Upper lobe of left lung (tissue), 6 donors: ENCODE results near the gene CNOT8. TPM values are rescaled to one million over a fixed set of nuclear protein-coding genes. Genes with fewer than 3 reads are reported as not detected.

Experiments
- ATAC-seq, 2 donors: fragments of 200-7000 bp; cut with Tn5 transposase; one replicate each; pipeline ENCODE4 v1.9.1; 2022; ENCODE audit warnings: mild to moderate bottlenecking in 2 of 2, moderate library complexity in 2 of 2; ENCODE audit not compliant: low FRiP score in 2 of 2
- DNase-seq, 2 donors: peaks; one replicate each; pipeline ENCODE4 v3.0.0-alpha.2; 2019 to 2020
- H3K27ac ChIP-seq, 4 donors: fragments of 200-600 bp; sonication (generic); one replicate each; pipeline ENCODE4 v1.5.1; 2016 to 2019
- H3K27me3 ChIP-seq, 4 donors: fragments of 200-600 bp; sonication (generic); one replicate each; pipeline ENCODE4 v1.5.1; 2017 to 2019
- H3K36me3 ChIP-seq, 4 donors: fragments of 200-600 bp; sonication (generic); one replicate each; pipeline ENCODE4 v1.5.1; 2016 to 2019
- H3K4me1 ChIP-seq, 4 donors: fragments of 200-600 bp; sonication (generic); one replicate each; pipeline ENCODE4 v1.5.1; 2018 to 2019
- H3K4me3 ChIP-seq, 4 donors: fragments of 200-600 bp; sonication (generic); one replicate each; pipeline ENCODE4 v1.5.1; 2017 to 2019; ENCODE audit warnings: mild to moderate bottlenecking in 2 of 4, moderate library complexity in 1 of 4
- H3K9me3 ChIP-seq, 4 donors: fragments of 200-600 bp; sonication (generic); one replicate each; pipeline ENCODE4 v1.5.1; 2018 to 2019
- EP300 ChIP-seq, 4 donors: sonication (generic); formaldehyde crosslinking; IDR thresholded peaks; one replicate each; pipeline ENCODE4 v1.5.1; 2017; ENCODE audit warnings: antibody characterized with exemption in 4 of 4, control low read depth in 2 of 4
- POLR2A ChIP-seq, 4 donors: fragments of 450-650 bp; IDR thresholded peaks; one replicate each; pipeline ENCODE4 v1.5.1; 2016 to 2017; ENCODE audit warnings: antibody characterized with exemption in 4 of 4, mild to moderate bottlenecking in 2 of 4
- POLR2AphosphoS5 ChIP-seq, 2 donors: sonication (generic); formaldehyde crosslinking; IDR thresholded peaks; one replicate each; pipeline ENCODE4 v1.5.1; 2017; ENCODE audit warnings: antibody characterized with exemption in 2 of 2
- WGBS, 2 donors: methylation state at CpG; one replicate each; pipeline ENCODE4 v1.1.5; 2017 to 2018; 5-methylcytosine and 5-hydroxymethylcytosine counted together
- total RNA-seq, 6 donors: library from RNA; depleted of rRNA in 4 of 6; stranded (reverse); fragments of >200 nt in 4 of 6; gene quantifications; one replicate each; pipeline versions ENCODE4 v1.1.0 to v1.2.1, GENCODE V29; 2016 to 2021
- TF ChIP-seq, protein P1 (sequence below), 6 experiments: fragments of 450-650 bp in 4 of 6; fragments of 200-600 bp in 2 of 6; sonication (generic) in 2 of 6; IDR thresholded peaks; one replicate each; pipeline ENCODE4 v1.5.1; 2016 to 2019; ENCODE audit warnings: antibody characterized with exemption in 6 of 6
- donor health status: DM: no; HTN: no; CAD: no; lungs with moderate emphysema.
- donor health status: DM: no; HTN: yes; CAD: no; lungs with severe emphysema.

Gene CNOT8
- total RNA-seq, 6 donors from 2014 or later, result 54.5 to 189 (median 87.6) TPM

DNA sequence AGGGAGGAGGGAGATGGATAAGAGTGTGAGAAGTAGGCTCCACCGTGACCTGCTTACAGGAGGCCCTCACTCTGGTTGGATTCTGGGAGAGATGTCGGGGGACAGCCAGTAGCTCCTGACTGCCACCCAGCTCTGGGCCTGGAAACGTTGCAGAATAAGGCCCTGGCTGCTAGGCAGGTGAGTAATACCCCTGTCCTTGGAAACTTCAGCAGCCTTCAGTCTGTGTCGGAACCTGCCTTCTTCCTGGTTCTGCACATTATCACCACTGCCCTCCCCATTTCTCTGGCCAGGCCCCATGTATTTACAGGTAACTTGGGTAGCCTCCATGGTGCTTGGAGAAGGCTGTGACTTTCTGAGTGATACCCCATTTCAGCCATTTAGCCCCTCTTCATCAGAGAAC is 34.8 kb upstream of the CNOT8 start:
- ATAC-seq (no peak), DNase-seq (no peak)
- Histone ChIP-seq H3K27me3 (no peaks in the 10 kb centered on the region), H3K9me3 (no peaks in the 10 kb centered on the region), H3K4me1 (peaks cover 0 to 5% (median 0%) of the 10 kb centered on the region in 4 donors), H3K36me3 (peaks cover 9 to 72% (median 48%) of the 10 kb centered on the region in 4 donors), H3K4me3 (no peak overlapping the region), H3K27ac (no peak overlapping the region)
- no peak for TF ChIP-seq POLR2AphosphoS5 (IDR thresholded peaks at IDR 0.05)
- TF ChIP-seq EP300 (IDR thresholded peaks at IDR 0.05), result no peak
- TF ChIP-seq POLR2A (IDR thresholded peaks at IDR 0.05), result no peak
- TF ChIP-seq, protein P1, sequence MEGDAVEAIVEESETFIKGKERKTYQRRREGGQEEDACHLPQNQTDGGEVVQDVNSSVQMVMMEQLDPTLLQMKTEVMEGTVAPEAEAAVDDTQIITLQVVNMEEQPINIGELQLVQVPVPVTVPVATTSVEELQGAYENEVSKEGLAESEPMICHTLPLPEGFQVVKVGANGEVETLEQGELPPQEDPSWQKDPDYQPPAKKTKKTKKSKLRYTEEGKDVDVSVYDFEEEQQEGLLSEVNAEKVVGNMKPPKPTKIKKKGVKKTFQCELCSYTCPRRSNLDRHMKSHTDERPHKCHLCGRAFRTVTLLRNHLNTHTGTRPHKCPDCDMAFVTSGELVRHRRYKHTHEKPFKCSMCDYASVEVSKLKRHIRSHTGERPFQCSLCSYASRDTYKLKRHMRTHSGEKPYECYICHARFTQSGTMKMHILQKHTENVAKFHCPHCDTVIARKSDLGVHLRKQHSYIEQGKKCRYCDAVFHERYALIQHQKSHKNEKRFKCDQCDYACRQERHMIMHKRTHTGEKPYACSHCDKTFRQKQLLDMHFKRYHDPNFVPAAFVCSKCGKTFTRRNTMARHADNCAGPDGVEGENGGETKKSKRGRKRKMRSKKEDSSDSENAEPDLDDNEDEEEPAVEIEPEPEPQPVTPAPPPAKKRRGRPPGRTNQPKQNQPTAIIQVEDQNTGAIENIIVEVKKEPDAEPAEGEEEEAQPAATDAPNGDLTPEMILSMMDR (IDR thresholded peaks at IDR 0.05), result no peak
- WGBS, 2 donors, result 94 to 96% methylated on average over 4 of the region's 4 CpGs

GRCh38 chr5:154824070-154824469 is 34.4 kb upstream of the CNOT8 start:
- 94 to 100% methylated on average over 2 of the region's 2 CpGs for WGBS, 2 donors
- Histone ChIP-seq H3K36me3 (peaks cover 9 to 72% (median 47%) of the 10 kb centered on the region in 4 donors), H3K27ac (no peak overlapping the region)

DNA sequence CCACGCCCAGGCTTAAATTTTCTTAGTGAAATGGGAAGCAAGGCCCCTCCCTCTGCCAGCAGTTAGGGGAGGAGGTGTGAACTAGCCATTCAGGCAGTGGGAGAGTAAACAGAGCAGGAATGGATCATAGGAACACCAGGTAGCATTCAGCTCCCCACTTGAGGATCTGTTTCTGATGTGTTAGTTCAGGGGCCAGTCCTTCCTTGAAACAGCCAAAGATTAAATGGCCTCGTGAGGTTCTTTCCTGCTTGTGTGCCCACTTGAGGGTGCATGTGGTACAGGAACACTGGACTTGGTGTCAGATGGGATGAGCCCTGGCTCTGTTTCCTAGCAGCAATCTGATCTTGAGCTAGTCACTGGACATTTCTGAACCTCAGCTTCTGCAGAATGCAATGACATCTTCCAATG is 29.2 kb upstream of the CNOT8 start:
- peaks cover 11 to 29% (median 18%) of the 10 kb centered on the region in 4 donors for H3K4me1 ChIP-seq
- no peaks in the 10 kb centered on the region for H3K9me3 ChIP-seq
- DNase-seq (peak in 1 of 2 donors; percentile 55), ATAC-seq (peak; percentile 36 to 80)
- WGBS, 2 donors, result 64 to 79% methylated on average over 2 of the region's 2 CpGs
- peaks cover 5 to 47% (median 11%) of the 10 kb centered on the region in 4 donors for H3K36me3 ChIP-seq
- TF ChIP-seq EP300 (IDR thresholded peaks at IDR 0.05) (no peak), POLR2A (IDR thresholded peaks at IDR 0.05) (no peak), POLR2AphosphoS5 (IDR thresholded peaks at IDR 0.05) (no peak)
- TF ChIP-seq, protein P1 (IDR thresholded peaks at IDR 0.05), result no peak
- H3K4me3 ChIP-seq, result no peak overlapping the region
- H3K27me3 ChIP-seq, result no peaks in the 10 kb centered on the region
- peak overlapping the region; percentile 53 to 69 (median 55) for H3K27ac ChIP-seq

More at GRCh38 chr5:154824070-154824469, 34.4 kb upstream of the CNOT8 start:
- H3K9me3 ChIP-seq, result no peaks in the 10 kb centered on the region
- TF ChIP-seq POLR2AphosphoS5 (IDR thresholded peaks at IDR 0.05) (no peak), EP300 (IDR thresholded peaks at IDR 0.05) (no peak), POLR2A (IDR thresholded peaks at IDR 0.05) (no peak)
- TF ChIP-seq, protein P1 (IDR thresholded peaks at IDR 0.05), result no peak
- H3K4me1 ChIP-seq, result peaks cover 0 to 7% (median under 1%) of the 10 kb centered on the region in 4 donors
- ATAC-seq (no peak), DNase-seq (no peak)
- no peaks in the 10 kb centered on the region for H3K27me3 ChIP-seq
- no peak overlapping the region for H3K4me3 ChIP-seq

GRCh38 chr5:154829589-154830218 is 28.7 kb upstream of the CNOT8 start:
- Histone ChIP-seq H3K9me3 (no peaks in the 10 kb centered on the region), H3K4me3 (no peak overlapping the region), H3K4me1 (peaks cover 14 to 34% (median 22%) of the 10 kb centered on the region in 4 donors), H3K27me3 (no peaks in the 10 kb centered on the region), H3K27ac (peak overlapping the region; percentile 53 to 69 (median 55)), H3K36me3 (peaks cover 5 to 42% (median 8%) of the 10 kb centered on the region in 4 donors)
- peak; percentile 59 to 70 for ATAC-seq
- TF ChIP-seq, protein P1 (IDR thresholded peaks at IDR 0.05), result no peak
- TF ChIP-seq EP300 (IDR thresholded peaks at IDR 0.05), result peak in 1 of 4 donors; percentile 33
- TF ChIP-seq POLR2A (IDR thresholded peaks at IDR 0.05), result no peak
- TF ChIP-seq POLR2AphosphoS5 (IDR thresholded peaks at IDR 0.05), result peak in 1 of 2 donors; percentile 35
- peak in 1 of 2 donors; percentile 73 for DNase-seq
- 57 to 65% methylated on average over 3 to 4 of the region's 4 CpGs for WGBS, 2 donors
